MCF 10A (cell line): ENCODE data around the gene TMEM132A. TPM values are rescaled to one million over a fixed set of nuclear protein-coding genes. Genes with fewer than 3 reads are reported as not detected.

Source experiments
- BruUV-seq: library from RNA; stranded (reverse); fragments of 400-500 nt; replicated peaks from 2 replicates; lab custom pipeline; 2021; lab: Mats Ljungman, UMichigan
- CTCF ChIA-PET: fragments of 300-600 bp; sonication (Branson Sonifier 250); formaldehyde crosslinking; extraction: SDS; loops from one replicate; lab custom pipeline; 2021; ENCODE audit warnings: antibody characterized with exemption, inconsistent platforms; lab: Yijun Ruan, JAX
- POLR2A ChIA-PET: fragments of 300-600, 350-650 bp; sonication (Branson Sonifier 250); formaldehyde crosslinking; extraction: SDS; loops from one replicate; lab custom pipeline; 2020; ENCODE audit warnings: antibody characterized with exemption, inconsistent platforms; lab: Yijun Ruan, JAX
- DNase-seq: peaks from one replicate; pipeline ENCODE4 v3.0.0-alpha.2; 2018; ENCODE audit not compliant: unreplicated experiment
- H3K27ac Mint-ChIP-seq: one replicate; pipeline ENCODE4 v1.8.0; 2022; ENCODE audit warnings: mild to moderate bottlenecking, low read depth, mixed read lengths; ENCODE audit not compliant: unreplicated experiment
- H3K27me3 Mint-ChIP-seq: one replicate; pipeline ENCODE4 v1.8.0; 2022; ENCODE audit warnings: mixed read lengths; ENCODE audit not compliant: insufficient read depth, unreplicated experiment
- H3K36me3 Mint-ChIP-seq: one replicate; pipeline ENCODE4 v1.8.0; 2022; ENCODE audit warnings: mild to moderate bottlenecking, moderate library complexity, mixed read lengths; ENCODE audit not compliant: insufficient read depth, unreplicated experiment
- H3K4me1 Mint-ChIP-seq: one replicate; pipeline ENCODE4 v1.8.0; 2022; ENCODE audit warnings: mixed read lengths; ENCODE audit not compliant: insufficient read depth, unreplicated experiment
- H3K4me3 Mint-ChIP-seq: one replicate; pipeline ENCODE4 v1.8.0; 2022; ENCODE audit warnings: mild to moderate bottlenecking, moderate library complexity, mixed read lengths; ENCODE audit not compliant: unreplicated experiment
- H3K9me3 Mint-ChIP-seq: one replicate; pipeline ENCODE4 v1.8.0; 2022; ENCODE audit warnings: mixed read lengths; ENCODE audit not compliant: unreplicated experiment
- intact Hi-C: fragments of 100-400 bp; cut with micrococcal nuclease; formaldehyde crosslinking; loops from 2 replicates; pipeline ENCODE4 v1.14.1; 2022
- total RNA-seq: library from RNA; stranded (reverse); gene quantifications from 2 replicates; pipeline ENCODE4 v1.2.3, GENCODE V29; 2022
- TF ChIP-seq, protein P1 (sequence below): fragments of 200-600 bp; IDR thresholded peaks from one replicate; pipeline ENCODE4 v1.8.0; 2022; ENCODE audit warnings: antibody characterized with exemption, mild to moderate bottlenecking; ENCODE audit not compliant: unreplicated experiment

The TMEM132A gene
- total RNA-seq, 1 experiment from 2014 or later = 20.5 TPM

DNA sequence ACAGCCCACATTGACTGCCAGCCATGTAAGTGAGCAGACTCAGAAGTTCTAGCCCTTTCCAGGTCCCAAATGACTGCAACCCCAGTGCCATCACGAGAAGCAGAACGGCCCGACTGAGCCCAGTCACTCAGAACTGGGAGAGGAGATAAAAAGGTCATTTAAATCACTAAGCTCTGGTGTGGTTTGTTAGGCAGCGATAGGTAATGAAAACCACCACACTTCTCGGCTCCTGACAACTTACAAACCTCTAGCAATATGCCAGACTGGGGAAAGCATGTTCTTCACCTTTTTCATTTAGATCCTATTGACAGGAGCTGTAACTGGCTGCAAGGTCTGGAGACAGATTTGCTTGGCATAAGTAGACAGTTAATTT is 21.0 kb downstream of the TMEM132A start:
- intact Hi-C loops = no loop called here
- Mint-ChIP-seq H3K27me3 (peaks cover 21% of the 10 kb centered on the region), H3K36me3 (no peaks in the 10 kb centered on the region), H3K9me3 (no peaks in the 10 kb centered on the region), H3K4me1 (no peaks in the 10 kb centered on the region), H3K4me3 (no peak overlapping the region), H3K27ac (no peak overlapping the region)
- POLR2A ChIA-PET = interaction anchor here (0.6 kb wide), 1 partner anchor 102 kb away, joined by 3 read pairs; no protein-coding TSS in a partner anchor
- CTCF ChIA-PET = interaction anchor here (0.7 to 1.6 kb wide), 3 partner anchors 15 to 46 kb away, joined by 3 to 5 read pairs (median 3); no protein-coding TSS in a partner anchor
- DNase-seq = no peak
- no TSS peak for BruUV-seq
- TF ChIP-seq, protein P1, sequence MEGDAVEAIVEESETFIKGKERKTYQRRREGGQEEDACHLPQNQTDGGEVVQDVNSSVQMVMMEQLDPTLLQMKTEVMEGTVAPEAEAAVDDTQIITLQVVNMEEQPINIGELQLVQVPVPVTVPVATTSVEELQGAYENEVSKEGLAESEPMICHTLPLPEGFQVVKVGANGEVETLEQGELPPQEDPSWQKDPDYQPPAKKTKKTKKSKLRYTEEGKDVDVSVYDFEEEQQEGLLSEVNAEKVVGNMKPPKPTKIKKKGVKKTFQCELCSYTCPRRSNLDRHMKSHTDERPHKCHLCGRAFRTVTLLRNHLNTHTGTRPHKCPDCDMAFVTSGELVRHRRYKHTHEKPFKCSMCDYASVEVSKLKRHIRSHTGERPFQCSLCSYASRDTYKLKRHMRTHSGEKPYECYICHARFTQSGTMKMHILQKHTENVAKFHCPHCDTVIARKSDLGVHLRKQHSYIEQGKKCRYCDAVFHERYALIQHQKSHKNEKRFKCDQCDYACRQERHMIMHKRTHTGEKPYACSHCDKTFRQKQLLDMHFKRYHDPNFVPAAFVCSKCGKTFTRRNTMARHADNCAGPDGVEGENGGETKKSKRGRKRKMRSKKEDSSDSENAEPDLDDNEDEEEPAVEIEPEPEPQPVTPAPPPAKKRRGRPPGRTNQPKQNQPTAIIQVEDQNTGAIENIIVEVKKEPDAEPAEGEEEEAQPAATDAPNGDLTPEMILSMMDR = no peak

DNA sequence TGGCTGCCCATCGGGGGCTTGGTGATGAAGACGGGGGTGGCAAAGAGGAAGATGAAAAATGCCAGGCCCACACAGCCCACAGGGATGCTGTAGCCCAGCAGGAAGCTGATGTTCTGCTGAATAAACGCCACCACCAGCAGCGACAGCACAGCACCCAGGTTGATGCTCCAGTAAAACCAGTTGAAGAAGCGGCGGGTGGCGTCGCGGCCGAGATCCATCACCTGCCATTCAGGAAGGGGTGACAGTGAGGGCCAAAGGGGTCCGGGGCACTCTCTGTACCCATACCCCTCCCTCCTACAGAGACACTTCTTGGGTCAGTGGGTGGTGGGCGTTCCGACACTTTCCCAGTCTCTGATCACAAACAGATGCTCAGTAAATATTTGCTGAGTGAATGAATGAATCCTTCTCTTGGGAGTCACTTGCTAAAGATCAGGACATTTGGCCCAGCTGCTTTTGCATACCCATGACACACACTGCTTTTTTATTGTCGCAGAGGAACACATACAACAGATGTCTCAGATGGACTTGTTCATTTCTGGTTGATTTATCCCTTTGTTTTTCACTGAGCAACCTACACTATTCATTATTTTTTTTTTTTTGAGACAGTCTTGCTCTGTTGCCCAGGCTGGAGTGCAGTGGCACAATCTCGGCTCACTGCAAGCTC is 22.5 kb downstream of the TMEM132A start:
- no peak for DNase-seq
- intact Hi-C loops = no loop called here
- CTCF ChIA-PET = interaction anchor here (0.8 to 1.6 kb wide), 3 partner anchors 17 to 47 kb away, joined by 3 to 5 read pairs (median 4); no protein-coding TSS in a partner anchor
- H3K27ac Mint-ChIP-seq = no peak overlapping the region
- no peaks in the 10 kb centered on the region for H3K36me3 Mint-ChIP-seq
- H3K4me1 Mint-ChIP-seq = no peaks in the 10 kb centered on the region
- no peaks in the 10 kb centered on the region for H3K9me3 Mint-ChIP-seq
- POLR2A ChIA-PET = no interaction called here
- H3K27me3 Mint-ChIP-seq = peaks cover 14% of the 10 kb centered on the region
- TF ChIP-seq, protein P1 = no peak
- no TSS peak for BruUV-seq
- H3K4me3 Mint-ChIP-seq = no peak overlapping the region

DNA sequence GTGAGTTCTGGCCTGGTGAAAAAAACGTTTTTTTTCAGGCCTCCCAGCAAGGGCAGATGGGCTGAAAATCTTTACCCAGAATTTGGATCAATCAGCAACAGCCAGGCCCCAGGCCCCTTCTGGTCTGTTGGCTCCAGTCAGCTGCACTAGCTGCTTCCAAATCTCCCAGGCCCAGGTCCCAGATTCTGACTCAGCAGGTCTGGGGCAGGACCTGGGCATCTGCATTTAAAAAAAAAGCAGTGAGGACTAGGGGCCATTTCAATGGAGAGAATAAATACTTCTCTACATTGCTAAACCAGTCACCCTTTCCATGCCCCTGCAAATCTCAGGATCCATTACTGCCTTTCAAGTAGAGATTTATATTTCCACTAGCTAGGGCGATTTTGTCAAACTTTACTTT is 23.4 kb downstream of the TMEM132A start:
- H3K36me3 Mint-ChIP-seq = no peaks in the 10 kb centered on the region
- peaks cover 14% of the 10 kb centered on the region for H3K27me3 Mint-ChIP-seq
- no peak overlapping the region for H3K27ac Mint-ChIP-seq
- no TSS peak for BruUV-seq
- ChIA-PET POLR2A (interaction anchor here (1.3 kb wide), 1 partner anchor 22 kb away, joined by 3 read pairs; no protein-coding TSS in a partner anchor), CTCF (interaction anchor here (0.7 kb wide), 1 partner anchor 21 kb away, joined by 3 read pairs; no protein-coding TSS in a partner anchor)
- no peaks in the 10 kb centered on the region for H3K9me3 Mint-ChIP-seq
- no peak overlapping the region for H3K4me3 Mint-ChIP-seq
- intact Hi-C loops = no loop called here
- TF ChIP-seq, protein P1 = no peak
- no peak for DNase-seq
- peaks cover 7% of the 10 kb centered on the region for H3K4me1 Mint-ChIP-seq

DNA sequence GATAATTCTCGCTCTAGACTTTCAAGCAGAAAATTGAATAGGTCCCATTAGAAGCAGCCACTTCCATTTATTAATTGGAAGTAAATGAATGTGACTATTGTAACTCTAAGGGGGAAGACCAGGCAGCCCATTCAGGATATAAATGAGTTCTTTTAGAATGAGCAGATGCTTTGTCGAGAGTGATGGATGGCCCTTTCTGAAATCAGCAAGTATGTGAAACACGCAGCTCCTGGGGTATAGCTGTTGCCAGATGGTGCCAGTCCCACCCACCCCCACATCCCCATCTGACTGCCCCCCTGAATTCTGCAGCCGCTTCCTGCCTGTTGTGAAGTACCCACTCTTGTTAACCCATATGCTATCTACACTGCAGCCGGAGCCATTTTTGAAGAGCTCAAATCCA is 24.0 kb downstream of the TMEM132A start:
- Mint-ChIP-seq H3K36me3 (no peaks in the 10 kb centered on the region), H3K27ac (no peak overlapping the region), H3K9me3 (no peaks in the 10 kb centered on the region), H3K4me3 (no peak overlapping the region), H3K27me3 (peaks cover 14% of the 10 kb centered on the region), H3K4me1 (peaks cover 8% of the 10 kb centered on the region)
- CTCF ChIA-PET = interaction anchor here (0.7 kb wide), 2 partner anchors 20 to 22 kb away, joined by 3 read pairs; no protein-coding TSS in a partner anchor
- no TSS peak for BruUV-seq
- TF ChIP-seq, protein P1 = no peak
- intact Hi-C loops = no loop called here
- DNase-seq = no peak
- POLR2A ChIA-PET = interaction anchor here (1.3 kb wide), 1 partner anchor 22 kb away, joined by 3 read pairs; no protein-coding TSS in a partner anchor
